Ishikawa (cell line): ENCODE results near the gene TNIK.

Source experiments
- CEBPB ChIP-seq: IDR thresholded peaks from 2 replicates; pipeline ENCODE4 v1.6.1; 2012
- CREB1 ChIP-seq: IDR thresholded peaks from 2 replicates; pipeline ENCODE4 v1.6.1; 2012; ENCODE audit warnings: low read depth
- EGR1 ChIP-seq: IDR thresholded peaks from 2 replicates; pipeline ENCODE4 v1.6.1; 2012
- EP300 ChIP-seq: IDR thresholded peaks from 2 replicates; pipeline ENCODE4 v1.6.1; 2012; ENCODE audit warnings: borderline replicate concordance
- MAX ChIP-seq: IDR thresholded peaks from 2 replicates; pipeline ENCODE4 v1.6.1; 2012
- REST ChIP-seq: IDR thresholded peaks from 2 replicates; pipeline ENCODE4 v1.6.1; 2012; ENCODE audit warnings: low read depth, mild to moderate bottlenecking
- TAF1 ChIP-seq: IDR thresholded peaks from 2 replicates; pipeline ENCODE4 v1.6.1; 2012; ENCODE audit warnings: low read depth, mild to moderate bottlenecking
- USF1 ChIP-seq: IDR thresholded peaks from 2 replicates; pipeline ENCODE4 v1.6.1; 2012
- YY1 ChIP-seq: IDR thresholded peaks from 2 replicates; pipeline ENCODE4 v1.6.1; 2012; ENCODE audit warnings: low read depth

GRCh38 chr3:171044384-171044783, 415.8 kb downstream of the TNIK start:
- no peak for TF ChIP-seq CEBPB
- TF ChIP-seq YY1 = no peak
- no peak for TF ChIP-seq EP300
- TF ChIP-seq REST = no peak
- TF ChIP-seq EGR1 = no peak
- no peak for TF ChIP-seq MAX
- TF ChIP-seq CREB1 = no peak
- TF ChIP-seq USF1 = no peak
- TF ChIP-seq TAF1 = no peak
